HG03108 (cell line): ENCODE results near the gene IMMT.
"Not testable (repeated sequence)": the region's sequence is repeated elsewhere in the genome, so short reads cannot be mapped to it uniquely, and the experiment has no call there.

ENCODE experiments used
- ATAC-seq: cut with Tn5 transposase; IDR thresholded peaks from one replicate; pipeline ENCODE4 v1.9.1; 2021; ENCODE audit warnings: moderate library complexity; ENCODE audit not compliant: unreplicated experiment

IMMT gene

DNA sequence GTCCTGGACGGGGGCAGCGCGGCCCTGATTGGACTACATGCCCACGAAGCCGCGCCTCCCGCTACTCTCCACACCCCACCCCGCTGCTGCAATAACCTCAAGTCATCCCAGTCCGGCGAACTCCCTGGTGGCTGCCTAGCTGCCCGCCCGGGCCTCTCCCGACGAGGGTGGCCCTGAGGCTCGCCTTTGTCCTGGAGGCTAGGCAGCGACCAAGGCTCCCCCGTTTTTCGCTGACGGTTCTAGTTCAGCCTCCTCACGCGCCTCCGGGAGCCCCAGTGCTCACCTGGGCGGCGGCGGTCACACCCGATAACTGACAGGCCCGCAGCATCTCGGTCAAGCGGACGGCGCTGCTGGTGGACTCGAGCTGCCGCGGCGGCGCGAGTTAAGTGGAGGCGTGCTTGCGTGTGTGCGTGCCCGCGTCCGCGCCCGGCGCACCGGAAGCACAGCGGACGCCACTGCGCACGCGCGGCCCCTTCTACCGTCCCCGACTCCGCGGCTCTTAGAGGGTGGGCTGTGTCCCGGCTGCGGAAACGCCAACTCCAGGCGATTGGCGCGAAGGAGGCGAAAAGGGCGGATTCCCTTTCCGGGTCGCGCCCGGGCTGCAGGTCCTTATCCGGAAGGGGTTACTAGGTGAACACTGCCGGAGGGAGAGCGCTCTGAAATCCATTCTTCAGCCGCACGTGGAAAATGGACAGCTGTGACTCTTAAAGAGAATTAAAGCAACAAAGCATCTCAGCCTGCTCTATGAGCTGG, at the start of gene IMMT:
Gene IMMT (minus strand): TSS at position 408 of the 753 bp plus-strand sequence. CDS start 80 bp downstream, at position 328.
- peak; percentile 84 for ATAC-seq

DNA sequence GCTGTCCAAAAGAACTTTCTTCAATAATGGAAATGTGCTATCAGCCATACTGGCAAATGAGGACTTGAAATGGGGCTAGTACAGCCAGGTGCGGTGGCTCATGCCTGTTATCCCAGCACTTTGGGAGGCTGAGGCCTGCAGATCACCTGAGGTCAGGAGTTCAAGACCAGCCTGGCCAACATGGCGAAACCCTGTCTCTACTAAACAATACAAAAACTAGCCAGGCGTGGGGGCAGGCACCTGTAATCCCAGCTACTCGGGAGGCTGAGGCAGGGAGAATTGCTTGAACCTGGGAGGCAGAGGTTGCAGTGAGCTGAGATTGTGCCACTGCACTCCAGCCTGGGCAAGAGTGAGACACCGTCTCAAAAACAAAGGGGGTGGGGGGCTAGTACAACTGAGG, 49.5 kb upstream of the IMMT start:
- ATAC-seq = not testable (repeated sequence)

DNA sequence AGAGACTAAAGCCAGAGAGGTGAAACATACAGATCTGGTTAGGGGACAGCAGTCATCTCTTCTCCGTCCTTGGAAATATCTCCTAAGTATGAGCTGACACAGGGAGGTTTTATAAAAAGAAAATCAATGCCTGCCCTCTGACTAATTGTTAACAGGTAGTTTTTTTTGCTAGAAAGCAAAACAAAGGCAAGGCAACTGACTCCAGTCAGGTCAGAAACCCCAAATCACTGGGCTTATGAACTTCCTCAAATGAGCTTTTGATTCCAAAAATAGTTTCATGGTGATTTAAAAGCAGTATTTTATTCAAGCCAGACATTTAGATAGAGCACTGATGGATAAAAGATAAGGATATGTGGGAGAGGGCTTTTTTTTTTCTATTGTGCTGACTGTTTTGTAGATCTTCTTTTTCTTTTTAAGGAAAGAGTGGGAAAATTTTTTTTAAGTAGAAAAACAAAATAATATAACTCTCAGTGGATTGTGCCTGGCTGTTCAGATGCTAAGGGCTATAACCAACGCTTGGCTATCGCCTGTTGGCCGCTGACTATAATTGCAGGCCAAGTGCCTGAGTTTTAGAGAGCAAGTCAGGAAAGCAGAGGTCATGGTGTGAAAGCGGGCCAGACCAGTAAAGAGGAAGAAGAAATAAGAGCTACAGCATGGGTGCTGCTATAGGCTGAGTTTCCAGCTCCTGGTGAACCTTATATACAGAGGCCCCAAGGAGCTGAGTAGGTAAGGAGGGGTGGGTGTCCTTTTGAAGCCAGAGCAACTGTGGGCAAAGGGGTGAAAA, 48.9 kb upstream of the IMMT start:
- no peak for ATAC-seq

DNA sequence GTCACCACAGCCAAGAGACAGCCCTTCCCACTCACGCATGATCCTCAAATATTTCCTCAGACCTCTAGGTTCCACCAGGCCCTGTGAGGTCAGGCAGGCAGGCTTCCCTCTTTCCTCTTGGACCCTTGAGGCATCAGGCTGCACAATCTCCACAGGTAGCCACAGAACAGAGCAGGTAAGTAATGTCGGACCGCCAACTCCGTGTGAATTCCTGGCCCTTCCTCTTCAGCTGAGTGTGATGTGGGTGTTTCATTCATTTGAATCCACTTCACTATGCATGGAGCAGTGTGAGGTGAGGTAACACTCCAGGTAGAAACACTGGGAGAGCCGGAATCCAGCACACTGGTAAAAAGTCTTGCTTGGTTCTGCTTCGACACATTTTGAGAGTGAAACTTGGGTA, 48.0 kb upstream of the IMMT start:
- no peak for ATAC-seq

DNA sequence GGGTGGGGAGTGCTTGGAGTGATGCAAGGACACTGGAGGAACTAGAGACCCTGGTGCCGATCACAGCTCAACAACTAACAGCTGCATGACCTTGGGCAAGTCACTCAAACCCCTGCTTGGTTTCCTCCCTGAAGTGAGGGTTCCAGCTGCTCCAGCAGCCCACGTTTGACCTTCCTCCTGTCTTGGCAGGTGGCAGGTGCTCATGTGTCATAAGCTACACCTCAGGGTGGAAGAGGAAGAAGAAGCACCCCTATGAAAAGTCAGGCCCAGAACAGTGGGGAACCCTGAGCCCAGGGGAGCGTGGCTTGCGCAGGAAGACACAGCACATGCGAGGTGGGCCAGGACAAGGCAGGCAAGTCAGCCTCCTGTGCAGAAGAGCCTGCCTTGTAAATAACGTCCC, 46.3 kb upstream of the IMMT start:
- no peak for ATAC-seq

DNA sequence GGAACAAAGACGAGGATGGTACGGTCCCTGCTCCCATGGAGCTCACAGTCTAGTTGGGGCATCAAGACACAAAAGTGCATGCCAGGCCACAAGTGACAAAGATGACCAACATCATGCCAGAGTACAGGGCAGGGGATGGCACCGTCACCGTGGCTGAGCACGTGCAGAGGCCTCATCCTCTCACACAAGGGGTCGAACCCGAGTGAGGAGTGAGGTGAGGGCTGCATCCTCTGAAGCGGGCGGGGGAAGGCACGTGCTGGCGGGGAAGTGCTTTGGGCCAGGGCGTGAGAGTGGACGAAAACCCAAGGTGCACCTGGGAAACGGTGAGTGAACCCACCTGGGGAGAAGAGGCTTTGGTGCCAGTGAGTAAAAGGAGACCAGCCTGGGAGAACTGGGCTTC, 45.0 kb upstream of the IMMT start:
- no peak for ATAC-seq

DNA sequence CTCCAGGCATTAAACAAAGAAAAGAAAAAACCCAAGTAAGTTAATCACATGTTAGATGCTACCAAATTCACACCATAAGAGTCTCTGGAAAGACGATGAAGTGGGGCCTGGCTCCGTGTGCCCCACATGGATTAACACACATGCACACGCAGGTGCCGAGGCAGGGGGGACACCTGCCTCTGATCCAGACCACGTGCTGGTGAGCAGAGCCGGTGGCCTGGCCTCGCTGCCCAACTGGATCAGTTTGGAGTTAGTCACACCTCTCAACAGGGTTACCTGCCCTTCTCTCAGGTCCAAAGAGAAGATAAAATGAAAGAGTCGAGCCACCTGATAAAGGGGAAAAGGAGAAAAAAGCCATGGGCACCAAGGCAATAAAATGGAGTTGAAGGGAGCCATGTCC, 44.5 kb upstream of the IMMT start:
- ATAC-seq = no peak

DNA sequence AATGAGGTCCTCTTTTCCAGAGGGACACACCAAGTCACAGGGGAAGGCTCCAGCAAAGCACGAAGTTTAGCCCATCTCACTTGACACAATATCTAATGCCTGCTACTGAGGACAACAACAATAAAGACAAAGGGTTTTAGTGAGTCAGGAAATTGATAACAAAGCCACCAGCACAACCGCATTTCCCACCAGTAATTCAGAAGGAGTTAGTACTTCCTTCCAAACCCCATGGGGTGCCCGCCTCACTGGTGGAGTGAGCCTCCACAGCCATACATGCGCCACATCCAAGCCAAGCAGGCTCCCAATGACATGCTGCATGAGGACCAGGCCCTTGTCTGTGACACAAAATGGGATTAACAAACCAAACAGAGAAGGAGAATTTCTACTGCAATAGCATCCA, 44.1 kb upstream of the IMMT start:
- ATAC-seq = no peak

DNA sequence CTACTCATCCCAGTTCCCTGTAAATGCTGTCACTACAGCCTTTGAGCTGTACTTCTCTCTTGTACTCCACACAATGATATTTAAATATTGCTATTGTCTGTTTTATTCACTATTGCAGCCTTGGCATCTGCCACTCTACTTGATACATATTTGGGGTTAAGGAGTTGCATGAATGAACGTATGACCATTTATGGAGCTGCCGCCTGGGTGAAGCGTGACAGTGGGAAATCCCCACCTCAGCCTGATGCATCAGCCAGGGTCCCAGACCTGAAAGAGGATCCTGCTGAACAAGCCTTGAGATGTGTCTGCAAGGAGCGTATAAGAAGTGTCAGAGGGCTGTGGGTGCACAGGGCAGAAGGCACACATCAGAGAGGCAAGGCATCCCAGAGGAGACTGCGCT, 43.1 kb upstream of the IMMT start:
- peak; percentile 93 for ATAC-seq

DNA sequence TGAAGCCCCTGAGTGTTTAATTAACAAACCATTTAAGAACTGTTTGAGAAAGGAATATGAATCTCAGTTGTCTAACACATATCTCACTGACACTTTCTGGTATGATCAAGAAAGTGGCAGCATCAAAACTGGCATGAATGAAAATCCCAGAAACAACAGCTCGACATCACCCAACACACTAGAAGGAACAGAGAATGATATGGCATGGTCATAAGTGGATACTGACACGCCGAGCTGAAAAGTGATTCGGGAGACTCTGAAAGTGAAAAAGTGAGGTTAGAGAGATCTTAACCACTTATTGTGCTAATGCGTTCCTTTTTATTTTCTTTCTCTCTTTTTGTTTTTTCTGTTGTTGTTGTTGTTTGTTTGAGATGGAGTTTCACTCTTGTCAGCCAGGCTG, 41.9 kb upstream of the IMMT start:
- no peak for ATAC-seq

DNA sequence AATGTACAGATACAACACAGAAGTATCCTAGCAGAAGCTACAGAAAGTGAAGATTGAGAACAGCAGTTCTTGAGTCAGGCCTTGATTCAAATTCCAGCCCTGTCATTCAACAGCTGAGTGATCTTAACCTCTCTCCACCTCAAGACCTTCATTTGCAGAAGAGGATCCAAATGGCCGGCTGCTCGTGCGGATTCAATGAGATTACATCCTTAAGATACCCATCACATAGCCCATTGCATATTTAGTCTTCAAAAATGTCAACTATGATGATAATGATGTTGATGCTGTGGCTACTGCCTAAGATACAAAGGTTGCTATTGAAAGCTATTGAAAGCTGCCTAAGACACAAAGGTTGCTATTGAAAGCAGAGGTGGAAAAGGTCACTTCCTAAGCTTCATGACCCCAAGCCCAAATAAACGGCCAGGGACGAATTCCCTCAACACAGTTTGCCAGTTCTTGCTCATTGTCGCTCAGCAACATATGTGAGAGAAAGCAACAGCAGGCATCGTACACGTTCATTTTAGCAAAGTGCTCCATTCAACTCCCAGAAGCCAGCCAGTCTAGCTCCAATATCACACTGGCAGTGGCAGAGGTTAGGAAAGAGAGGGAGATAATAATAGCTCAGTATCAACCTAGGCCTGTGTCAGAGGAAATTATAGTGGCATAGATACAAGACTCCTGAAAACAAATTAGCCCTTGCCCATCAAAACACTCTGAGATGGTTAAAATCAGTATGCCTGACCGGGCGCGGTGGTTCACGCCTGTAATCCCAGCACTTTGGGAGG, 40.1 kb upstream of the IMMT start:
- no peak for ATAC-seq

DNA sequence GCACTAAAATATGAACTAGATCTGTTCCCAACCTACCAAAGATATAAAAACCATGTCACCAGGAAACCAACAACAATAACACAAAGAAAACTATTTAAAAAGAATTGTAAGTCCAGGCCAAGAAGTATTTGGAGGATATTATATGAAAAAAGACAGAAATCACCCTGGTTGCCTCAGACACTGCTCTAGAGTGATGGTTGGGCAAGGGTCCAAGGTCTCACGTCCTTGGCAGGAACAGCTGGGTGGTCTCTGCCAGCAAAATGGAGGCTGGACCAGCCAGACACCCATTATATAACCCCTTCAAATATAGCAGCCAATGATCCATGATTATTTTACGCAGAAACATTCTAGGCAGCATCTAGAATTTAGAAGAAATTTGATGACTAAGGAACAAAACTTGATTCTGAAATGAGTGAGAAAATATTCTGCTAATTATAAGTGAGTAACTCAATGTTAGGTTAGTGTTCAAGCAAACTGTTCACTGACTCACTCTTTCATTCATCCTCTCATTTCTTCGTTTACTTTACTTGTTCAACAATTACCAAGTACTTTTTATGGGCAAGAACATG, 39.4 kb upstream of the IMMT start:
- ATAC-seq = no peak

DNA sequence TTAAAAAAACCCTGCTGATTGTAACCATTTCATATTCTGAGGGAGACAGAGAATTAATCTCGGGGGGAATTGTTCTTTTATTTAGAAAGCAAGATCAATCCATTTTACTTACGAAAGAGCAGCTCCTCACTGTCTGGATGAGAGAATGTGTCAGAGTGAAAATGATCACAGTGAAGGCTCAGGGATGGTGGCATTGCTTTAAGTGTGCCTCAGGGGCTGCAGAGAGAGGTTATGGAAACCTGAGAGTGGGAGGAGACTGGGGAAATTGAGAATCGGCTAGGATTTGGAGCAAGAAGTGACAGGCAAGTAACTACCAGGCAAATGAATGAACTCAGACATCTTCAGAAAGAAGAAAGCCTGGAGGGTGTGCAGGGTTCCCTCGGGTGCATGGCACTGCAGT, 38.2 kb upstream of the IMMT start:
- ATAC-seq = no peak

DNA sequence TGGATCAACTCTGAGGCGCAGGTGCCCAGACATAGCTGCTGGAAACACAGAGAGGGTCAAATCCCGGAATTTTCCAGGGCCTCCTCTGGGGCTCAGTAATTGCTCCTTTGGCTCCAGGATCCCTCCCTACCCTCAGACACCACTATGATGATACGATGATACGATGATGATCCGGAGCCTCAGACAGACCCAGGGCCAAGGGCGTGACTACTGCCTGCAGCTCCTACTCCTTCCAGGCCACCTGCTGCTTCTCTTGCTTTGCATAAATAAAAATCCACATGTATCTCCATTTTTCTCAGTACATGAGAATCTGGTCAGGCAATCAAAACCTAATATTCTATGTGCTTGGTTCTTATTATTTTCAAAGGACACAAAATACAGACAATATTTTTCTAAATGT, 37.6 kb upstream of the IMMT start:
- no peak for ATAC-seq

DNA sequence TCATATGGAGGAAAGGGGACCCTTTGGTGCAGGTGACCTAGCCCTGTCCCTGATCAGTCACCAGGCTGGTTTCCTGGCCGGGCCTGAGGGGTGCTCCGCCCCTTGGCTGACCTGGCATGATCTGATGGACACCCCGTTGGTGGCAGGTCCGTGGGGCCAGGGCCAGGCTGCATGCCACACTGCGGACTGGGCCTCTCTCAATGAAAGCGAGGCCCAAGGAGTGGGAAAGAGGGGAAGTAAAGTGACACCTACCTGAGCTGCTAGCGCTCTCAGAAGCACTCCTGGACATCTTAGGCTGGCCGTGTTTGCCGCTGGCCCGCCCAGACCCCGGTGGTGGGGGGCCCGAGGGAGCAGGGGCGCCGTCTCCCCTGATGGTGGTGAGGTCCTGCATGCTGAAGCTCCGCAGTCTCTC, 37.1 kb upstream of the IMMT start:
- no peak for ATAC-seq

DNA sequence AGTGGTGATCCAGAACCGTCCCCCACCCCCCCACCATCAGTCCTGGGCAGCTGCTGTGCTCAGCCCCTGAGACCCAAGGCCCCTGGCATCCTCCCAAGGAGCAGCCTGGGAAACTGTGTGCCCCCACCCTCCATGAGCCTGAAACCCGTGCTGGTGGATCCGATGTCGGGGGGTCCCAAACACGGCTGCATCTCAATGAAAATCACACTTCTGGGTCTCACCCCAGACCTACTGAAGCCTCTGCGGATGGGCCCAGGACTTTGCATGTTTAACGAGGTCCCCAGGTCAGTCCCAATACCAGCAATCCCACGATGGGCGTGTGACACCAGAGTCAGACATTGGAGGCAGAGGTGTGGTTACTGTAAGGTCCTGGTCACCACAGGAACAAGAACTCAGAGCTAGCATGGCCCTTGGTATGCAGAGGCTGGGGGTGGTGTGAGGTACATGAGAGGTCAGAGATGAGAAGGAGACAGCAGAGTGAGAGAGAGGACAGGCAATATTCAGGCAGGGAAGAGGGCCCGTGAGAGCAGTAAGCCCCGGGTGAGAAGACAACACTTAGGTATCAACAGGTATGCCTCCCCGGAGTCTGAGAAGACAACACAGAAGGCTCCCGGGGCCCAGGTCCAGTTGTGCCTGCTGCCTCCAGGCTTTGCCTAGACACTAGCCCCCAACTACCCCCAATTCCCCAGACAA, 36.6 kb upstream of the IMMT start:
- no peak for ATAC-seq

DNA sequence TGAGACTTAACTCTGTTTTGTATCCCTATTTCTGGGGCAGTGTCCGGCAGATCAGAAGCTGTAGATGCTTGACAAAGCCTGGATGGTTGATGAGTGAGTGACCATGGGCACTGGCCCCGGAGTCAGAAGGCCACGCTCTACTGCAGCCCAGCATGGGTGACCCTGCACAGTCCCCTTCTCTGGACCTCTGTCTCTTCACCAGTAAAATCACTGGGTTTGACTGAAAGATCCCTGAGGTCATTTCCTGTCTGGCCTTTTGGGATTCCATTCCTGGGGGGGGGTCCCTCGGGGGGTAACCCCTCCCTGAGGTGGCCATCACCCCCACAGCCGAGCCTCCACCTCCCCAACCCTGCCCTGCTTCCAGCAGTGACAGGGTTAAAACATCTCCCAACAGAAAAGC, 35.7 kb upstream of the IMMT start:
- no peak for ATAC-seq

DNA sequence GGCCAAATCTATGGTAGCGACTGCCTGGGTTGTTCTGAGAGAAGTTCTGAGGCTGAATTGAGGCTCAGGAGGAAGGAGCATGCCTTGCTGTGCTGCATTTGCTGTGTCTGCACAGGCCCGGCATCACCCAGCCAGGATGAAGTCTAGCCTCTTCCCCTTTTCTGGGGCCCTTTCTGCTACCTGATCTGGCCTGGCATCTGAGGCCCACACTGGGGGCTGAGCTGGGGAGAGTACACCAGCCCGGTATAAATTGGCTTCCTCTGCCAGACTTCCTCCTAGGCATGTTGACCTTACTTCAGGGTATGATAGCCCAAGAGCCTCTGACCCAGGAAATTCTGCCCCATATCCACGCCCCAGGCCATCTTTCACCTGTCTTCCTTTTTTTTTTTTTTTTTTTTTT, 34.0 kb upstream of the IMMT start:
- no peak for ATAC-seq

DNA sequence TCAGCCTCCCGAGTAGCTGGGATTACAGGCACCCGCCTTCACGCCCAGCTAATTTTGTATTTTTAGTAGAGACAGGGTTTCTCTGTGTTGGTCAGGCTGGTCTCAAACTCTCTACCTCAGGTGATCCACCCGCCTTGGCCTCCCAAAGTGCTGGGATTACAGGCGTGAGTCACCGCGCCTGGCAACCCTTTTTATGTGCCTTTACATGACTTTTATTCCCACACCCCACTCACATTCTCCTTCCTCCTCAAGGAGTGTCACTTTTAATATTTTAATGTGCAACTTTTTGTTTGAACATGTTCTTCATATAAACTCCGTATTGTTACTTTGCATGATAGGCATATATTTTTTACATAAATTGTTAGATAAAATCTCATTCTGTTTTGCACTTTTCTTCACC, 33.3 kb upstream of the IMMT start:
- not testable (repeated sequence) for ATAC-seq

DNA sequence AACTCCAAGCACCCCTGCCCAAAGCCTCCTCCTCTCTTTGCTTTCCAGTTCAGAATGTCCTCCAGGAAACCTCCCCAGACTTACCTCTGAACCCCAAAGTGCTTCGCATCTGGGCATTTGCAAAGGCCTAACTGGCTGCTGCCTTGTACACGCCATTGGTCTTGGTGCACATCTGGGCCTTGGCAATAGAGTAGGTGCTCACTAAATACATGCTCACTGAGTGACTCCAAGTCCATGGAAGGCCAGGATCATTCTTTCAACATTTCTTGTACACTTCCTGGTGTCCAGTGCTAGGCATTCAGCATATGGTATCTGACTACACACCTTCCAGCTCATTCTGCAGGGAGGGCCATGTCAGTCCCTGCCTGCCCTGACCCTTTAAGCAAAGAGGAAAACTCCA, 32.4 kb upstream of the IMMT start:
- ATAC-seq = no peak
